ENCODE data around the gene ZNF575.
A peak's percentile ranks its signal among the peaks of the same experiment; 100 is the strongest.

Gene ZNF575, protein sequence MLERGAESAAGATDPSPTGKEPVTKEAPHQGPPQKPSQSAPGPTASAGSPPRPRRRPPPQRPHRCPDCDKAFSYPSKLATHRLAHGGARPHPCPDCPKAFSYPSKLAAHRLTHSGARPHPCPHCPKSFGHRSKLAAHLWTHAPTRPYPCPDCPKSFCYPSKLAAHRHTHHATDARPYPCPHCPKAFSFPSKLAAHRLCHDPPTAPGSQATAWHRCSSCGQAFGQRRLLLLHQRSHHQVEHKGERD

DNA sequence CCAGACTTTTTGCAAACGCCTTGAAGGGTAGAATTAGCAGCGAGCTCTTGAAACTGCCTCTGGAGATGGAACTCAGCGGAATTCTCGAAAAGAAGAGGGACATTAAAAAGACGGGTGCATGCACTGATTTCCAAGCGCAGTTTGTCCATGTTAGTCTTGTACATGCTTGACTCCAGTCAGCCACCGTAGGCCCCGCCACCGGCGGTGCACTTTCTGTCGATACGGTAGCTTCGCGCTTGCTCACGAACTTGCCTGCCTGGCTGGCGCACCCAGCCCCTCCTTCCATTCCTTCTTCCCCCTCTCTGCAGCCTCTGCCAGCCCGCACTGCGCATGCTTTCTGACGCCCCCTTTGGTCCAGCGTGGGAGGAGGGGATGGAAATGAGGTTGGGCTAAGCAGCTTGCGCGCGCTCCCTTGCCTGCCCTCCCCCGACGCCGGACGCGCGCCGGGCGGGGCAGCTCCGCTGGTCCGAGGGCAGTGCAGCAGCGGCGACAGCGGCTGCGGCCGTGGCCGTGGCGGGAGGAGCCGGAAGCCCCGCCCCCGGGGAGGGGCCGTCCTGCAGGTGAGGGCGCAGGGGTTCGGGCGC lies at the start of gene ZNF575:
Gene ZNF575 (plus strand): TSS at position 227 of the 584 bp plus-strand sequence. CDS start 1,235 bp downstream, outside the sequence.
- Histone ChIP-seq H3K4me1 (ENCODE audit: control insufficient read depth, insufficient read depth, low read length) (peaks cover 17% of the 10 kb centered on the region), H3K4me3 (ENCODE audit: low read length) (peak within 1 kb of the TSS; percentile 37), H3K27me3 (ENCODE audit: control insufficient read depth, insufficient read depth, low read length) (no peaks in the 10 kb centered on the region), H3K36me3 (ENCODE audit: control insufficient read depth, insufficient read depth, low read length) (no peaks in the 10 kb centered on the region), H3K9me3 (ENCODE audit: control insufficient read depth, low read length) (no peaks in the 10 kb centered on the region), H3K9ac (ENCODE audit: low read length) (peak within 1 kb of the TSS; percentile 50)

DNA sequence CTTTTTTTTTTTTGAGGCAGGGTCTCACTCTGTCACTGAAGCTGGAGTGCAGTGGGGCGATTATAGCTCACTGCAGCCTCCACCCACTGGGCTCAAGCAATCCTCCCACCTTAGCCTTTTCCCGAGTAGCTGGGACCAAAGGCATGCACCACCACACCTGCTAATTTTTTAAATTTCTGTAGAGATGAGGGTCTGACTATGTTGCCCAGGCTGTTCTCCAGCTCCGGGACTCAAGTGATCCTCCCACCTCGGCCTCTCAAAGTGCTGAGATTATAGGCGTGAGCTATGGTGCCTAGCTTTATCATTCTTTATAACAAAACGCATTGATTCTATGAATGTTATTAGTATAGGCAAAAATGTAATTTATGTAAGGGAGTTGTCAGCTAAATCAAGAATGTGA lies 49.7 kb upstream of the ZNF575 start:
- H3K9ac ChIP-seq (ENCODE audit: low read length) = no peak overlapping the region
- no peaks in the 10 kb centered on the region for H3K9me3 ChIP-seq (ENCODE audit: control insufficient read depth, low read length)

DNA sequence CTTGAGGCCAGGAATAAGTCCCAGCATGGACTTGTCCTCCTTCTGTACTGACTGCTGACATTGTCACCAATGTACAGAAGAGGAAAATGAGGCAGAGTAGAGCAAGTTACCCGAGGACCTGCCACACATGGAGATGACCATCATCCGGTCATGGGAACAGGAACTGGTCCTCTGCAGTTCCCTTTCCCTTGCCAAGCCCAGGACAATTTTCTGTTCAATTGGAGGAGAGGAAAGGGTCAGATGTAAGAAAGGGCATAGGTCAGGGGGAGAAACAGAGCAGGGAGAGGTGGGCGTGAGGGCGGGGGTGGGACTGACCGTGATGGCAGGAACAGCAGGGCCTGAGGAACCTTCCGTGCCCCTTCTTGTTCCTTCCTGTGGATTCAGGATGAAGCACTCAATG lies 47.0 kb upstream of the ZNF575 start:
- H3K4me3 ChIP-seq (ENCODE audit: low read length) = no peak overlapping the region
- no peaks in the 10 kb centered on the region for H3K9me3 ChIP-seq (ENCODE audit: control insufficient read depth, low read length)
- no peaks in the 10 kb centered on the region for H3K4me1 ChIP-seq (ENCODE audit: control insufficient read depth, insufficient read depth, low read length)
- no peaks in the 10 kb centered on the region for H3K27me3 ChIP-seq (ENCODE audit: control insufficient read depth, insufficient read depth, low read length)
- no peaks in the 10 kb centered on the region for H3K36me3 ChIP-seq (ENCODE audit: control insufficient read depth, insufficient read depth, low read length)
- H3K9ac ChIP-seq (ENCODE audit: low read length) = no peak overlapping the region

More for the DNA sequence above, 49.7 kb upstream of the ZNF575 start:
- H3K4me1 ChIP-seq (ENCODE audit: control insufficient read depth, insufficient read depth, low read length) = no peaks in the 10 kb centered on the region
- no peaks in the 10 kb centered on the region for H3K36me3 ChIP-seq (ENCODE audit: control insufficient read depth, insufficient read depth, low read length)
- no peak overlapping the region for H3K4me3 ChIP-seq (ENCODE audit: low read length)
- no peaks in the 10 kb centered on the region for H3K27me3 ChIP-seq (ENCODE audit: control insufficient read depth, insufficient read depth, low read length)

GRCh38 chr19:43486412-43486811 lies 46.6 kb upstream of the ZNF575 start:
- H3K9ac ChIP-seq (ENCODE audit: low read length) = no peak overlapping the region
- H3K9me3 ChIP-seq (ENCODE audit: control insufficient read depth, low read length) = no peaks in the 10 kb centered on the region
- no peaks in the 10 kb centered on the region for H3K4me1 ChIP-seq (ENCODE audit: control insufficient read depth, insufficient read depth, low read length)
- H3K36me3 ChIP-seq (ENCODE audit: control insufficient read depth, insufficient read depth, low read length) = no peaks in the 10 kb centered on the region
- no peaks in the 10 kb centered on the region for H3K27me3 ChIP-seq (ENCODE audit: control insufficient read depth, insufficient read depth, low read length)
- no peak overlapping the region for H3K4me3 ChIP-seq (ENCODE audit: low read length)

DNA sequence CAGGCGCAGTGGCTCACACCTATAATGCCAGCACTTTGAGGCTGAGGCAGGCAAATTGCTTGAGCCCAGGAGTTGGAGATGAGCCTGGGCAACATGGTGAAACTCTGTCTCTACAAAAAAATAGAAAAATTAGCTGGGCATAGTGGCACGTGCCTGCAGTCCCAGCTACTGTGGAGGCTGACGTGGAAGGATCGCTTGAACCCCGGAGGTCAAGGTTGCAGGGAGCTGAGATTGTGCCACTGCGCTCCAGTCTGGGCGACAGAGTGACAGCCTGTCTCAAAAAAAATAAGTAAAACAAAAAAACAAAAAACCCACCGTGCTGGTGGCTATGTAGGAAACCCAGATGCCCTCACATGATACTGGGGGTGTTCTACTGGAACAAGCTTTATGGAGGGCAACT lies 44.8 kb upstream of the ZNF575 start:
- Histone ChIP-seq H3K4me1 (ENCODE audit: control insufficient read depth, insufficient read depth, low read length) (no peaks in the 10 kb centered on the region), H3K9ac (ENCODE audit: low read length) (no peak overlapping the region), H3K27me3 (ENCODE audit: control insufficient read depth, insufficient read depth, low read length) (no peaks in the 10 kb centered on the region), H3K9me3 (ENCODE audit: control insufficient read depth, low read length) (no peaks in the 10 kb centered on the region), H3K36me3 (ENCODE audit: control insufficient read depth, insufficient read depth, low read length) (no peaks in the 10 kb centered on the region), H3K4me3 (ENCODE audit: low read length) (no peak overlapping the region)

- H3K9me3 ChIP-seq (ENCODE audit: control insufficient read depth, low read length) = no peaks in the 10 kb centered on the region
- H3K4me3 ChIP-seq (ENCODE audit: low read length) = no peak overlapping the region
- H3K9ac ChIP-seq (ENCODE audit: low read length) = no peak overlapping the region
- H3K36me3 ChIP-seq (ENCODE audit: control insufficient read depth, insufficient read depth, low read length) = no peaks in the 10 kb centered on the region
- H3K4me1 ChIP-seq (ENCODE audit: control insufficient read depth, insufficient read depth, low read length) = no peaks in the 10 kb centered on the region
- H3K27me3 ChIP-seq (ENCODE audit: control insufficient read depth, insufficient read depth, low read length) = no peaks in the 10 kb centered on the region
These were observed 43.7 kb upstream of the ZNF575 start for GRCh38 chr19:43489310-43489709.

GRCh38 chr19:43489979-43490599 lies 42.9 kb upstream of the ZNF575 start:
- H3K36me3 ChIP-seq (ENCODE audit: control insufficient read depth, insufficient read depth, low read length) = no peaks in the 10 kb centered on the region
- no peak overlapping the region for H3K9ac ChIP-seq (ENCODE audit: low read length)
- H3K27me3 ChIP-seq (ENCODE audit: control insufficient read depth, insufficient read depth, low read length) = no peaks in the 10 kb centered on the region
- no peak overlapping the region for H3K4me3 ChIP-seq (ENCODE audit: low read length)
- no peaks in the 10 kb centered on the region for H3K9me3 ChIP-seq (ENCODE audit: control insufficient read depth, low read length)
- H3K4me1 ChIP-seq (ENCODE audit: control insufficient read depth, insufficient read depth, low read length) = no peaks in the 10 kb centered on the region

DNA sequence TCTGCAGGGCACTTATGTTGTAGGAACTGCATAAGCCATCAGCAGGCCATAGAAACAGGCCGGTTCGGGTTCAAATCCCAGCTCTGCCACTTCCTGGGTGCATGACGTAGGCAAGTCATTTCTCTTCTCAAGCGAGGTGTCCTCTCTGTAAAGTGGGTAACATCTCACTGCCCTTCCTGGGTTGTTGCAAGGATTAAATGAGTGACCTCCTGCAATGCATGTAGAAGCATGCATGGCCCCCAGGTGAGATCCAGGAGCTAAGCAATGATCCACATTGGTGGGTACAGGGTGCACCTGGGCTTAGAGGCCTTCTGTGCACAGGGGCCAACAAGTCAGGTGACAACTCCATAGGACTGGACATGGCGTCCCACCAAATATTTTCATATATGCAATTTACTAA lies 42.2 kb upstream of the ZNF575 start:
- no peak overlapping the region for H3K4me3 ChIP-seq (ENCODE audit: low read length)
- no peaks in the 10 kb centered on the region for H3K36me3 ChIP-seq (ENCODE audit: control insufficient read depth, insufficient read depth, low read length)
- H3K9ac ChIP-seq (ENCODE audit: low read length) = no peak overlapping the region
- H3K9me3 ChIP-seq (ENCODE audit: control insufficient read depth, low read length) = no peaks in the 10 kb centered on the region
- no peaks in the 10 kb centered on the region for H3K27me3 ChIP-seq (ENCODE audit: control insufficient read depth, insufficient read depth, low read length)
- H3K4me1 ChIP-seq (ENCODE audit: control insufficient read depth, insufficient read depth, low read length) = no peaks in the 10 kb centered on the region

- H3K36me3 ChIP-seq (ENCODE audit: control insufficient read depth, insufficient read depth, low read length) = no peaks in the 10 kb centered on the region
- H3K9me3 ChIP-seq (ENCODE audit: control insufficient read depth, low read length) = no peaks in the 10 kb centered on the region
- no peaks in the 10 kb centered on the region for H3K27me3 ChIP-seq (ENCODE audit: control insufficient read depth, insufficient read depth, low read length)
- no peak overlapping the region for H3K4me3 ChIP-seq (ENCODE audit: low read length)
- no peak overlapping the region for H3K9ac ChIP-seq (ENCODE audit: low read length)
- H3K4me1 ChIP-seq (ENCODE audit: control insufficient read depth, insufficient read depth, low read length) = peaks cover 11% of the 10 kb centered on the region
These were observed 37.9 kb upstream of the ZNF575 start for GRCh38 chr19:43495082-43495481.

- H3K4me1 ChIP-seq (ENCODE audit: control insufficient read depth, insufficient read depth, low read length) = peaks cover 11% of the 10 kb centered on the region
- H3K9ac ChIP-seq (ENCODE audit: low read length) = no peak overlapping the region
- H3K36me3 ChIP-seq (ENCODE audit: control insufficient read depth, insufficient read depth, low read length) = no peaks in the 10 kb centered on the region
- no peak overlapping the region for H3K4me3 ChIP-seq (ENCODE audit: low read length)
- no peaks in the 10 kb centered on the region for H3K9me3 ChIP-seq (ENCODE audit: control insufficient read depth, low read length)
- no peaks in the 10 kb centered on the region for H3K27me3 ChIP-seq (ENCODE audit: control insufficient read depth, insufficient read depth, low read length)
These were observed 36.0 kb upstream of the ZNF575 start for GRCh38 chr19:43496960-43497359.

DNA sequence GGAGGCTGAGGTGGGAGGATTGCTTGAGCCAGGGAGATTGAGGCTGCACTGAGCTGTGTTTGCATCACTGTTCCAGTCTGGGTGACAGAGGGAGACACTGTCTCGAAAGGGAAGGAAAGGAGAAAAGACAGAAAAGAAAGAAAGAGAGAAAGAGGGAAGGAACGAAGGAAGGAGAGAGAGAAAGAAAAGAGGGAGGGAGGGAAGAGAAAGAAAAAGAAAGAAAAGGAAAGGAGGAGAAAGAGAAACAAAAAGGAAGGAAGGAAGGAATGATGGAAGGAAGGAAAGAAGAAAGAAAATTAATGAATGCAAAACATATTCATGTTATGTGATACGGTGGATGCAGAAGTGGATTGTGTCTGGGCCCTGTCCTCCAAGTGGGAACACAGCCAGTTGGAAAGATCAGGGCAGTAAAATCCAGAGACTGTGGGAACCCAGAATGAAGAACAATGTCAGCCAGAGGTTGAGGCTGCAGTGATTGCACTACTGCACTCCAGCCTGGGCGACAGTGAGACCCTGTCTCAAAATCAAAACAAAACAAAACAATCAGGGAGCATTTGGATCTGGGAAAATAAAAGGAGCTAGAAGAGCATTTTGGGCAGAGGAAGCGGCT lies 34.6 kb upstream of the ZNF575 start:
- Histone ChIP-seq H3K36me3 (ENCODE audit: control insufficient read depth, insufficient read depth, low read length) (no peaks in the 10 kb centered on the region), H3K9ac (ENCODE audit: low read length) (no peak overlapping the region), H3K4me3 (ENCODE audit: low read length) (no peak overlapping the region), H3K27me3 (ENCODE audit: control insufficient read depth, insufficient read depth, low read length) (no peaks in the 10 kb centered on the region), H3K9me3 (ENCODE audit: control insufficient read depth, low read length) (no peaks in the 10 kb centered on the region), H3K4me1 (ENCODE audit: control insufficient read depth, insufficient read depth, low read length) (peaks cover 11% of the 10 kb centered on the region)

DNA sequence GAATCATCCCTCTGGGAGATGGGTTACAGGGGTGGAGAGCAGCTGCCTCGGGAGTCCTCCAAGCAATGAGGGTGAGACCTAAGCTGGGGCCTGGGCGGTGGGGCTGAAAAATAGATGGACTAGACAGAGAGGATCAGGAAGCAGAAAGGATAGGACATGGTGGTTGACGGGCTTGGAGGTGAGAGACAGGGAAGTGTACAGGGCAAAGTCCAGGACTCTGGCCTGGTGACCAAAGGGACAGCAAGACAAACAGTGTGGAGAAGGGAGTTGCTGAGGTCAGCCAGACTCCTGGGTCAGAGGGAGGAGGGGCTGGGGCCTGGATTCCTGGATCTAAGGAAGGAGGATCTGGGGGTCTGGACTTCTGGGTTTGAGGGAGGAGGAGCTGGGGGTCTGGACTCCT lies 33.9 kb upstream of the ZNF575 start:
- H3K36me3 ChIP-seq (ENCODE audit: control insufficient read depth, insufficient read depth, low read length) = no peaks in the 10 kb centered on the region
- peaks cover 11% of the 10 kb centered on the region for H3K4me1 ChIP-seq (ENCODE audit: control insufficient read depth, insufficient read depth, low read length)
- no peak overlapping the region for H3K9ac ChIP-seq (ENCODE audit: low read length)
- no peaks in the 10 kb centered on the region for H3K9me3 ChIP-seq (ENCODE audit: control insufficient read depth, low read length)
- H3K4me3 ChIP-seq (ENCODE audit: low read length) = no peak overlapping the region
- H3K27me3 ChIP-seq (ENCODE audit: control insufficient read depth, insufficient read depth, low read length) = no peaks in the 10 kb centered on the region

Measured in mucosa of stomach (tissue), 1 donor.